GM23248 (cell line): ENCODE data around the gene CENPC. TPM values are rescaled to one million over a fixed set of nuclear protein-coding genes. Genes with fewer than 3 reads are reported as not detected.

Experiments used
- DNase-seq: peaks from one replicate; pipeline ENCODE4 v3.0.0-alpha.2; 2015
- H2AFZ ChIP-seq: fragments of 200-600 bp; sonication (generic); 2 replicates; pipeline ENCODE4 v1.6.1; 2016; ENCODE audit warnings: antibody characterized with exemption
- H3F3A ChIP-seq: fragments of 200-600 bp; sonication (generic); 2 replicates; pipeline ENCODE4 v1.6.1; 2016; ENCODE audit warnings: mild to moderate bottlenecking, antibody characterized with exemption, mixed run types; ENCODE audit not compliant: insufficient read depth
- H3K27ac ChIP-seq: fragments of 200-600 bp; sonication (generic); 2 replicates; pipeline ENCODE4 v1.5.1; 2016; ENCODE audit warnings: mild to moderate bottlenecking
- H3K27me3 ChIP-seq: fragments of 200-600 bp; sonication (generic); replicated peaks from 2 replicates; pipeline ENCODE4 v1.6.1; 2016; ENCODE audit warnings: mild to moderate bottlenecking; ENCODE audit not compliant: insufficient read depth
- H3K36me3 ChIP-seq: fragments of 200-600 bp; sonication (generic); 2 replicates; pipeline ENCODE4 v1.6.1; 2016; ENCODE audit warnings: low read depth, mild to moderate bottlenecking
- H3K4me1 ChIP-seq: fragments of 200-600 bp; sonication (generic); 2 replicates; pipeline ENCODE4 v1.6.1; 2016; ENCODE audit warnings: mild to moderate bottlenecking; ENCODE audit not compliant: insufficient read depth
- H3K4me2 ChIP-seq: fragments of 200-600 bp; sonication (generic); one replicate; pipeline ENCODE4 v1.6.1; 2016; ENCODE audit warnings: mild to moderate bottlenecking; ENCODE audit not compliant: unreplicated experiment
- H3K4me3 ChIP-seq: fragments of 200-600 bp; sonication (generic); 2 replicates; pipeline ENCODE4 v1.5.1; 2016; ENCODE audit warnings: mild to moderate bottlenecking
- H3K79me2 ChIP-seq: fragments of 200-600 bp; sonication (generic); 2 replicates; pipeline ENCODE4 v1.6.1; 2016; ENCODE audit warnings: mild to moderate bottlenecking; ENCODE audit not compliant: insufficient read depth
- H3K9ac ChIP-seq: fragments of 200-600 bp; sonication (generic); 2 replicates; pipeline ENCODE4 v1.6.1; 2016; ENCODE audit warnings: mild to moderate bottlenecking
- H3K9me2 ChIP-seq: fragments of 200-600 bp; sonication (generic); 2 replicates; pipeline ENCODE4 v1.6.1; 2016; ENCODE audit warnings: mixed run types, mild to moderate bottlenecking, moderate library complexity; ENCODE audit not compliant: insufficient read depth
- H3K9me3 ChIP-seq: fragments of 200-600 bp; sonication (generic); one replicate; pipeline ENCODE4 v1.6.1; 2017; ENCODE audit warnings: low read depth
- H4K20me1 ChIP-seq: fragments of 200-600 bp; sonication (generic); 2 replicates; pipeline ENCODE4 v1.6.0; 2016; ENCODE audit not compliant: insufficient read depth
- EZH2 ChIP-seq: fragments of 200-600 bp; sonication (generic); IDR thresholded peaks from 2 replicates; pipeline ENCODE4 v1.6.1; 2018; ENCODE audit warnings: antibody characterized with exemption, mild to moderate bottlenecking; ENCODE audit not compliant: insufficient read depth, poor library complexity, severe bottlenecking
- EZH2phosphoT487 ChIP-seq: fragments of 200-600 bp; sonication (generic); IDR thresholded peaks from 2 replicates; pipeline ENCODE4 v1.6.1; 2018; ENCODE audit warnings: antibody characterized with exemption, moderate library complexity, mild to moderate bottlenecking, low read depth; ENCODE audit not compliant: insufficient read depth
- WGBS, 2 experiments: methylation state at CpG; one replicate each; pipeline ENCODE4 v1.1.6; 2015 to 2017; ENCODE audit warnings: low lambda C conversion rate in 2 of 2, low coverage in 1 of 2; ENCODE audit errors: missing lambda C conversion rate in 2 of 2; 5-methylcytosine and 5-hydroxymethylcytosine counted together
- in situ Hi-C: fragments of 300-500 bp; cut with MboI; formaldehyde crosslinking; loops from 2 replicates; pipeline ENCODE4 v1.15.0; 2020
- polyA plus RNA-seq: library from polyadenylated mRNA; unstranded; fragments of >200 nt; fragmentation: Nextera tagmentation; extraction: Ambion mirVana; gene quantifications from 2 replicates; pipeline ENCODE4 v1.2.1, GENCODE V29; 2016
- total RNA-seq: library from RNA; depleted of rRNA; stranded (reverse); fragments of >200 nt; shearing (Covaris generic); gene quantifications from 2 replicates; pipeline ENCODE4 v1.2.3, GENCODE V29; 2014

The CENPC gene
- total and polyA plus RNA-seq, 2 experiments from 2014 or later, result 6.6 to 10.1 TPM

- H3K27ac ChIP-seq, result no peak overlapping the region
- H3K79me2 ChIP-seq, result no peaks in the 10 kb centered on the region
Measured at GRCh38 chr4:67568820-67569219, 23.5 kb upstream of the CENPC start.

GRCh38 chr4:67566335-67566734, 21.0 kb upstream of the CENPC start:
- Histone ChIP-seq H3K36me3 (no peaks in the 10 kb centered on the region), H3K79me2 (no peaks in the 10 kb centered on the region), H3K4me2 (no peak overlapping the region), H2AFZ (no peak overlapping the region), H3K27ac (no peak overlapping the region), H4K20me1 (no peaks in the 10 kb centered on the region), H3K9me3 (no peaks in the 10 kb centered on the region), H3F3A (0 out of 2 replicates have a peak, but pooled peaks cover 3% of the 10 kb centered on the region), H3K4me3 (no peak overlapping the region), H3K9ac (no peak overlapping the region), H3K27me3 (no peaks in the 10 kb centered on the region), H3K4me1 (peaks cover 10% of the 10 kb centered on the region), H3K9me2 (no peaks in the 10 kb centered on the region)
- in situ Hi-C loops, result no loop called here
- WGBS, 2 experiments, result 75 to 80% methylated on average over 3 of the region's 3 CpGs
- TF ChIP-seq EZH2phosphoT487 (no peak), EZH2 (no peak)
- DNase-seq, result peak; percentile 9

More at GRCh38 chr4:67568820-67569219, 23.5 kb upstream of the CENPC start:
- no peak overlapping the region for H2AFZ ChIP-seq
- WGBS, 2 experiments, result 66 to 71% methylated on average over 2 of the region's 2 CpGs
- H4K20me1 ChIP-seq, result no peaks in the 10 kb centered on the region
- TF ChIP-seq EZH2 (no peak), EZH2phosphoT487 (no peak)
- H3F3A ChIP-seq, result 0 out of 2 replicates have a peak, but pooled peaks cover 3% of the 10 kb centered on the region
- H3K4me3 ChIP-seq, result no peak overlapping the region
- no peaks in the 10 kb centered on the region; the same call in 1 of the 2 replicates for H3K27me3 ChIP-seq
- no peaks in the 10 kb centered on the region for H3K9me3 ChIP-seq
- no peak overlapping the region for H3K4me2 ChIP-seq
- in situ Hi-C loops, result no loop called here
- peak; percentile 41 for DNase-seq
- H3K9ac ChIP-seq, result no peak overlapping the region
- H3K9me2 ChIP-seq, result no peaks in the 10 kb centered on the region
- no peaks in the 10 kb centered on the region for H3K36me3 ChIP-seq
- H3K4me1 ChIP-seq, result peaks cover 10% of the 10 kb centered on the region

DNA sequence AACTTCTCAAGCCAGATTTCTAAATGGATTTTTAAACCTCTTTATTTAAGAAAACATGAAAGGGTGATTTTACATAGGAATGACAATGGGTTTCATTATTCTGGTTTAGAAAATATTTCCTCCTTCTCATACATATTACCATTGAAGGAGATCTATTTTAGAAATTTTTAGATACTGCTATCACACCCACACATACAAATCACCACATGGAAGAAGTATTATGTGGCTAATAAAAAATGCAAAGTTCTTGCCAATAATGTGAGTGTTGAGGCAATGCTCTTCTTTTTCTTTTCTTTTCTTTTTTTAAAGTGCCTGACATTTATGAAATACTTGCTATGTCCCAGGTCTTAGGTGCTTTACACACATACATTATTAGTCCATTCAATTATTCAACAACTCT, 20.0 kb upstream of the CENPC start:
- Histone ChIP-seq H3K4me3 (no peak overlapping the region), H3K9me3 (no peaks in the 10 kb centered on the region), H3F3A (0 out of 2 replicates have a peak, but pooled peaks cover 3% of the 10 kb centered on the region), H3K4me1 (peaks cover 10% of the 10 kb centered on the region), H3K36me3 (no peaks in the 10 kb centered on the region), H2AFZ (no peak overlapping the region), H3K27me3 (no peaks in the 10 kb centered on the region), H3K27ac (no peak overlapping the region), H3K9ac (no peak overlapping the region), H3K79me2 (no peaks in the 10 kb centered on the region), H3K4me2 (peak overlapping the region; percentile 6), H3K9me2 (no peaks in the 10 kb centered on the region), H4K20me1 (no peaks in the 10 kb centered on the region)
- TF ChIP-seq EZH2phosphoT487 (no peak), EZH2 (no peak)
- in situ Hi-C loops, result no loop called here
- peak; percentile 65 for DNase-seq

DNA sequence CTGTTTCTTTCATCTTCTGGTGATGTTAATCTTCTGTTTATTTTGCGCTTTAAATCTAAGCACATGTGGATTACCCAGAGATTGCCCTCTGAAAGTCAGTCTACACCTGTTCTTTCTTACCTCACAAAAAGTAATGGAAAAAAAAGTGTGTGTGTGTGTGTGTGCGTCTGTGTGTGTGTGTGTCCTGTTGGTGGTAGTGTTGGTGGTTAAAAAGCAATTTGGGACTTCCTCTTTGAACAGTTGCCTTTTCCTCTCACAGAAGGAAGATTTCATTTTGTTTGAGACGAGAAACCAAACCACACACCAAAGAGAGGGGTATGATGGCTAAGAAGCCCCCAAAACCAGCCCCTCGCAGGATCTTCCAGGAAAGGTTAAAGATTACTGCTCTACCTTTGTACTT, 13.2 kb upstream of the CENPC start, which contains the start of gene STAP1:
Gene STAP1, plus strand, starts transcription at position 235 of the 400 bp plus-strand sequence. Its CDS starts 83 bp downstream, at position 318.
- Histone ChIP-seq H3K9ac (no peak within 1 kb of the TSS), H3K79me2 (no peaks in the 10 kb centered on the region), H3K9me3 (no peaks in the 10 kb centered on the region), H3K27me3 (no peaks in the 10 kb centered on the region), H3K9me2 (no peaks in the 10 kb centered on the region), H4K20me1 (no peaks in the 10 kb centered on the region), H3K4me3 (no peak within 1 kb of the TSS), H3K4me2 (no peak within 1 kb of the TSS), H3K4me1 (no peaks in the 10 kb centered on the region), H3K36me3 (no peaks in the 10 kb centered on the region), H3K27ac (no peak within 1 kb of the TSS), H2AFZ (no peak within 1 kb of the TSS), H3F3A (no peaks in the 10 kb centered on the region)
- in situ Hi-C loops, result no loop called here
- DNase-seq, result no peak
- TF ChIP-seq EZH2 (no peak), EZH2phosphoT487 (no peak)
- 33% methylated on average over 4 of the region's 4 CpGs for WGBS, 2 experiments

GRCh38 chr4:67556436-67556835, 11.1 kb upstream of the CENPC start:
- no peaks in the 10 kb centered on the region for H3K36me3 ChIP-seq
- in situ Hi-C loops, result no loop called here
- DNase-seq, result no peak
- TF ChIP-seq EZH2phosphoT487 (no peak), EZH2 (no peak)
- no peaks in the 10 kb centered on the region for H3K4me1 ChIP-seq
- no peak overlapping the region for H3K4me2 ChIP-seq
- no peak overlapping the region for H2AFZ ChIP-seq
- H3K27me3 ChIP-seq, result no peaks in the 10 kb centered on the region
- H3K27ac ChIP-seq, result no peak overlapping the region
- no peaks in the 10 kb centered on the region for H3K9me2 ChIP-seq
- H3F3A ChIP-seq, result no peaks in the 10 kb centered on the region
- WGBS, 2 experiments, result 93 to 100% methylated on average over 2 of the region's 2 CpGs
- no peaks in the 10 kb centered on the region for H3K79me2 ChIP-seq
- no peaks in the 10 kb centered on the region for H4K20me1 ChIP-seq
- H3K9me3 ChIP-seq, result no peaks in the 10 kb centered on the region
- H3K4me3 ChIP-seq, result no peak overlapping the region
- no peak overlapping the region for H3K9ac ChIP-seq
